ENCODE results near the gene MAPK1. TPM values are rescaled to one million over a fixed set of nuclear protein-coding genes. Genes with fewer than 3 reads are reported as not detected.
"Not testable (repeated sequence)": the region's sequence is repeated elsewhere in the genome, so short reads cannot be mapped to it uniquely, and the experiment has no call there.

MAPK1 gene
- total and polyA plus RNA-seq, 9 of the 15 experiments (the other 6 are each of a cell fraction or from before 2014, with no cell fraction given) = 46.3 to 575 (median 283) TPM

GRCh38 chr22:21836486-21836885 lies 31.0 kb downstream of the MAPK1 start:
- FAIRE-seq; H3K9me3 ChIP-seq (replicated peaks; ENCODE audit: control insufficient read depth, insufficient read depth, low read depth, low read length); H3K27ac ChIP-seq (ENCODE audit: extremely low read depth, low read depth, low read length); BruUV-seq (replicated peaks); DNase-seq (ENCODE audit: extremely low read depth in 1 of 4, low spot score in 3 of 4); H2AFZ ChIP-seq (ENCODE audit: low read depth, low read length); CTCF ChIA-PET (ENCODE audit: low intra/inter-chr PET ratio); H3K27me3 ChIP-seq (ENCODE audit: control insufficient read depth in 2 of 2, insufficient read depth in 2 of 2, low read length in 2 of 2); H3K4me3 ChIP-seq; intact Hi-C loops (cut with micrococcal nuclease); H3K9me1 ChIP-seq (ENCODE audit: control insufficient read depth, insufficient read depth, low read length); in situ Hi-C loops (cut with MboI); H3K4me2 ChIP-seq (ENCODE audit: insufficient read depth, low read length); ATAC-seq; TF ChIP-seq TOE1 (IDR thresholded peaks at IDR 0.05; ENCODE audit: borderline replicate concordance); BRCA1 (IDR thresholded peaks at IDR 0.05): not testable (repeated sequence)
- POLR2A ChIA-PET = interaction anchor here (0.6 to 45.6 kb wide), 13 partner anchors 7 to 262 kb away, joined by 3 to 1351 read pairs (median 5); partner anchors contain the start of gene MAPK1
- Histone ChIP-seq H3K4me1 (replicated peaks in 1 of 2; ENCODE audit: control insufficient read depth in 2 of 2, insufficient read depth in 2 of 2, low read length in 2 of 2) (peaks cover 22 to 24% of the 10 kb centered on the region in 2 experiments), H3K79me2 (ENCODE audit: control insufficient read depth, insufficient read depth, low read length) (peaks cover 96% of the 10 kb centered on the region), H3K9ac (ENCODE audit: insufficient read depth in 1 of 2, low read depth in 2 of 2, low read length in 2 of 2) (peak overlapping the region in 1 of 2 experiments; percentile 22; a peak in 2 of 4 replicates), H3K36me3 (ENCODE audit: control insufficient read depth, insufficient read depth, low read length) (peaks cover 17% of the 10 kb centered on the region; the same call in 2 of the 3 replicates), H4K20me1 (replicated peaks; ENCODE audit: control insufficient read depth, insufficient read depth, low read length) (peaks cover 73% of the 10 kb centered on the region)
- 89% methylated on average over 15 of the region's 15 CpGs for WGBS (ENCODE audit: insufficient coverage, low coverage, missing lambda C conversion rate)
- TF ChIP-seq TOE1 (CRISPR knock-in tag; IDR thresholded peaks at IDR 0.05; ENCODE audit: borderline replicate concordance, low read depth) (0 out of 2 replicates have a peak, but pooled peaks have one; percentile 49), BRCA1 (CRISPR knock-in tag; IDR thresholded peaks at IDR 0.05) (peak; percentile 64; the same call in 1 of the 2 replicates), MLX (CRISPR knock-in tag; conservative IDR thresholded peaks at IDR 0.05) (0 out of 4 replicates have a peak, but pooled peaks of 1 of the 2 experiments have one; percentile 34), STAT6 (CRISPR knock-in tag; IDR thresholded peaks at IDR 0.05) (peak; percentile 26; the same call in 1 of the 2 replicates), TFAP4 (CRISPR knock-in tag; IDR thresholded peaks at IDR 0.05; ENCODE audit: borderline replicate concordance) (peak; percentile 41; the same call in 1 of the 2 replicates), RERE (CRISPR knock-in tag; IDR thresholded peaks at IDR 0.05; ENCODE audit: borderline replicate concordance) (0 out of 2 replicates have a peak, but pooled peaks have one; percentile 70), PREB (CRISPR knock-in tag; IDR thresholded peaks at IDR 0.05) (0 out of 2 replicates have a peak, but pooled peaks have one; percentile 51)
